H1 (cell line): ENCODE results near the gene LRRC72.

ENCODE experiments used
- ASH2L ChIP-seq: fragments of 200-600, 300-600 bp; sonication (generic); IDR thresholded peaks from one replicate; pipeline ENCODE4 v1.7.1; 2017; ENCODE audit warnings: low read length
- CBX5 ChIP-seq: fragments of 300-800, 300-1000 bp; sonication (generic); IDR thresholded peaks from 2 replicates; pipeline ENCODE4 v1.7.1; 2016; ENCODE audit warnings: antibody characterized with exemption, low read length, low read depth
- EGR1 ChIP-seq: IDR thresholded peaks from 2 replicates; pipeline ENCODE4 v1.6.1; 2011; ENCODE audit warnings: low read depth, low read length, borderline replicate concordance
- EP300 ChIP-seq, 2 experiments: IDR thresholded peaks; 1 replicate in 1 of 2; 2 replicates in 1 of 2; pipeline ENCODE4 v1.6.1; 2011 to 2012; ENCODE audit warnings: low read depth in 2 of 2, low read length in 2 of 2, mild to moderate bottlenecking in 2 of 2, borderline replicate concordance in 1 of 2, inconsistent platforms in 1 of 2, moderate library complexity in 1 of 2
- FOSL1 ChIP-seq: IDR thresholded peaks from 2 replicates; pipeline ENCODE4 v1.6.1; 2011; ENCODE audit warnings: mild to moderate bottlenecking, low read depth, low read length, moderate library complexity; ENCODE audit not compliant: insufficient read depth
- POLR2AphosphoS5 ChIP-seq: IDR thresholded peaks from 2 replicates; pipeline ENCODE4 v1.6.1; 2011; ENCODE audit warnings: low read depth, low read length
- POU5F1 ChIP-seq: IDR thresholded peaks from 2 replicates; pipeline ENCODE4 v1.6.1; 2011; ENCODE audit warnings: low read depth, mild to moderate bottlenecking, low read length, moderate library complexity
- RNF2 ChIP-seq: fragments of 200-900, 300-1000 bp; sonication (generic); IDR thresholded peaks from 2 replicates; pipeline ENCODE4 v1.7.1; 2016; ENCODE audit warnings: borderline replicate concordance, low read depth, mild to moderate bottlenecking, antibody characterized with exemption, low read length; ENCODE audit not compliant: poor library complexity, severe bottlenecking; ENCODE audit errors: missing control alignments
- TAF7 ChIP-seq: optimal IDR thresholded peaks from 2 replicates; pipeline ENCODE3; 2011; ENCODE audit warnings: low read depth, mild to moderate bottlenecking, inconsistent platforms, low read length, moderate library complexity, borderline replicate concordance
- YY1 ChIP-seq: IDR thresholded peaks from 2 replicates; pipeline ENCODE4 v1.6.1; 2011; ENCODE audit warnings: low read depth, mild to moderate bottlenecking, low read length
- TF ChIP-seq, protein P1 (sequence below), 3 experiments: IDR thresholded peaks; 1 replicate in 2 of 3; 2 replicates in 1 of 3; pipeline versions ENCODE4 v1.5.1 to v1.6.1; 2011; ENCODE audit warnings: low read length in 3 of 3, mild to moderate bottlenecking in 3 of 3, inconsistent platforms in 2 of 3, low read depth in 1 of 3, moderate library complexity in 1 of 3; ENCODE audit not compliant: insufficient read depth in 1 of 3; ENCODE audit errors: control extremely low read depth in 1 of 3
- TF ChIP-seq, protein P2 (sequence below): IDR thresholded peaks from 2 replicates; pipeline ENCODE4 v1.6.1; 2012; ENCODE audit warnings: inconsistent platforms

DNA sequence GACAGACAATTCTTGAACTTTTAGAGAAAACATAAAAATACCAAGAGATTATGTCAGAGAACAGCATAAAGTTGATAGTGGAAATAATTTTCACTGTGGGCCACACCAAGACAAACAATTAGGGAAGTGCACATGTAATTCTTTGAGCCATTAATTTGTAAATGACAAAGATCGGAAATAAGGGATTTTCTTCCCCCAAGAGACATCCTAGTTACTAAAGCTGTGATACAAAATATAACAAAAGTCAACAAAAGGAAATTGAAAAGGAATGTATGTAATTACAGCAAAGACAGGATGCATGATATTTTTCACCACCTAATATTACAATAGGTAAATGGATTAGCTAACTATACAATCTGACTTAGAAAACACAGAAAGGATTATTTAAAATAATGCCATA is 12.4 kb upstream of the LRRC72 start:
- TF ChIP-seq, protein P1, sequence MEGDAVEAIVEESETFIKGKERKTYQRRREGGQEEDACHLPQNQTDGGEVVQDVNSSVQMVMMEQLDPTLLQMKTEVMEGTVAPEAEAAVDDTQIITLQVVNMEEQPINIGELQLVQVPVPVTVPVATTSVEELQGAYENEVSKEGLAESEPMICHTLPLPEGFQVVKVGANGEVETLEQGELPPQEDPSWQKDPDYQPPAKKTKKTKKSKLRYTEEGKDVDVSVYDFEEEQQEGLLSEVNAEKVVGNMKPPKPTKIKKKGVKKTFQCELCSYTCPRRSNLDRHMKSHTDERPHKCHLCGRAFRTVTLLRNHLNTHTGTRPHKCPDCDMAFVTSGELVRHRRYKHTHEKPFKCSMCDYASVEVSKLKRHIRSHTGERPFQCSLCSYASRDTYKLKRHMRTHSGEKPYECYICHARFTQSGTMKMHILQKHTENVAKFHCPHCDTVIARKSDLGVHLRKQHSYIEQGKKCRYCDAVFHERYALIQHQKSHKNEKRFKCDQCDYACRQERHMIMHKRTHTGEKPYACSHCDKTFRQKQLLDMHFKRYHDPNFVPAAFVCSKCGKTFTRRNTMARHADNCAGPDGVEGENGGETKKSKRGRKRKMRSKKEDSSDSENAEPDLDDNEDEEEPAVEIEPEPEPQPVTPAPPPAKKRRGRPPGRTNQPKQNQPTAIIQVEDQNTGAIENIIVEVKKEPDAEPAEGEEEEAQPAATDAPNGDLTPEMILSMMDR (IDR thresholded peaks at IDR 0.05; ENCODE audit: control extremely low read depth in 1 of 3, insufficient read depth in 1 of 3, low read depth in 1 of 3, low read length in 3 of 3), result no peak
- TF ChIP-seq RNF2 (no peak), TAF7 (no peak), POU5F1 (no peak), YY1 (no peak), EP300 (IDR thresholded peaks at IDR 0.05; ENCODE audit: borderline replicate concordance in 1 of 2, low read depth in 2 of 2, low read length in 2 of 2) (no peak), EGR1 (no peak), CBX5 (no peak), POLR2AphosphoS5 (no peak), ASH2L (no peak), FOSL1 (no peak)
- TF ChIP-seq, protein P2, sequence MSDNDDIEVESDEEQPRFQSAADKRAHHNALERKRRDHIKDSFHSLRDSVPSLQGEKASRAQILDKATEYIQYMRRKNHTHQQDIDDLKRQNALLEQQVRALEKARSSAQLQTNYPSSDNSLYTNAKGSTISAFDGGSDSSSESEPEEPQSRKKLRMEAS, result no peak
